ENCODE data around the gene MRPL52.

GRCh38 chr14:22839159-22839779, 9.6 kb downstream of the MRPL52 start:
- TF ChIP-seq CTCF (IDR thresholded peaks at IDR 0.05; ENCODE audit: extremely low read depth in 1 of 2, insufficient read depth in 1 of 2, low read depth in 1 of 2, low read length in 2 of 2) (no peak), EZH2 (IDR thresholded peaks at IDR 0.05; ENCODE audit: borderline replicate concordance, low read depth, low read length, severe bottlenecking) (no peak), POLR2A (IDR thresholded peaks at IDR 0.05; ENCODE audit: low read depth, low read length) (no peak), JUN (IDR thresholded peaks at IDR 0.05; ENCODE audit: borderline replicate concordance, insufficient read depth, insufficient read length, low read depth) (no peak), POLR2AphosphoS5 (IDR thresholded peaks at IDR 0.05; ENCODE audit: insufficient read depth, low read depth, low read length) (peak; percentile 14), MAX (IDR thresholded peaks at IDR 0.05; ENCODE audit: insufficient read depth, insufficient read length) (no peak), MYC (IDR thresholded peaks at IDR 0.05; ENCODE audit: low read depth, low read length) (no peak), FOS (IDR thresholded peaks at IDR 0.05; ENCODE audit: borderline replicate concordance, insufficient read depth, low read length) (no peak), GATA2 (IDR thresholded peaks at IDR 0.05; ENCODE audit: insufficient read depth, insufficient read length, low read depth, low read length) (no peak)
